Activated T-cell treated with anti-CD3 and anti-CD28 coated beads for 4 hours (primary cell): ENCODE data around the gene OR8D2.
"Not testable (repeated sequence)": the region's sequence is repeated elsewhere in the genome, so short reads cannot be mapped to it uniquely, and the experiment has no call there.

ENCODE experiments used
- DNase-seq: peaks from one replicate; pipeline ENCODE4 v3.0.0-alpha.2; 2020

Gene OR8D2

GRCh38 chr11:124285610-124286344, 34.2 kb downstream of the OR8D2 start:
- no peak for DNase-seq

GRCh38 chr11:124278261-124278660, 41.7 kb downstream of the OR8D2 start:
- DNase-seq: no peak

GRCh38 chr11:124277804-124278203, 42.2 kb downstream of the OR8D2 start:
- DNase-seq: no peak

GRCh38 chr11:124277207-124277606, 42.8 kb downstream of the OR8D2 start:
- no peak for DNase-seq

- DNase-seq: no peak
Observed at GRCh38 chr11:124276081-124276480, 43.9 kb downstream of the OR8D2 start.

GRCh38 chr11:124274000-124274399, 46.0 kb downstream of the OR8D2 start:
- no peak for DNase-seq

- DNase-seq: not testable (repeated sequence)
Observed at GRCh38 chr11:124270886-124271285, 49.1 kb downstream of the OR8D2 start.
